ENCODE results near the gene CRX.
"Not testable (repeated sequence)": the region's sequence is repeated elsewhere in the genome, so short reads cannot be mapped to it uniquely, and the experiment has no call there.

Gene CRX

DNA sequence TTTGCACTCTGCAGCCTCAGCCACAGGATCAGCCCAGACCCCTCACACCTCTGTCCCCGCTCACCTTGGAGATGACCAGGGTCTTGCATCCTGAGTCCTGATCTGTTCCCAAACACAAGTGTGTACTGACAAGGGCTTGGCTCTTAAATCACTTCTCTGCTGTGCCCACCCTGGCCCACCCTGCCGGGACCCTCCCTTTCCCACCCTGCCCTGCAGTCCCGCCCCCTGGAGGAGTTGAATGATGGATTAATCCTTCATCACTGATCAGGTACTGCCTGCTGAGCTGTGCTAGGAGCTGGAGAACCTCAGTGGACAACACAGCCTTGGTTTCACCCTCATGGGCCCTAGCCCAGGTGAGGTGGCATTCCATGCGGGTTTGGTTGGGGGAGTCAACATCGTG, 17.3 kb upstream of the CRX start, which contains the start of gene TPRX1:
TPRX1 (minus strand) TSS at position 101 of the 400 bp plus-strand sequence; CDS start at position 89, 12 bp downstream.
- H3K4me1 ChIP-seq (ENCODE audit: control insufficient read depth, insufficient read depth, low read length, poor library complexity, severe bottlenecking); H3K4me3 ChIP-seq (ENCODE audit: extremely low read depth, insufficient read depth, low read length, poor library complexity, severe bottlenecking); H3K36me3 ChIP-seq (ENCODE audit: control insufficient read depth, insufficient read depth, low read length); H3K9me3 ChIP-seq (ENCODE audit: control insufficient read depth, low read length); H3K27ac ChIP-seq (ENCODE audit: low read depth, low read length, severe bottlenecking): not testable (repeated sequence)
- WGBS, 2 experiments (ENCODE audit: insufficient coverage in 2 of 2): 96% methylated on average over 4 of the region's 5 CpGs; no CpG with 5 or more reads in 1 of the 2 experiments

DNA sequence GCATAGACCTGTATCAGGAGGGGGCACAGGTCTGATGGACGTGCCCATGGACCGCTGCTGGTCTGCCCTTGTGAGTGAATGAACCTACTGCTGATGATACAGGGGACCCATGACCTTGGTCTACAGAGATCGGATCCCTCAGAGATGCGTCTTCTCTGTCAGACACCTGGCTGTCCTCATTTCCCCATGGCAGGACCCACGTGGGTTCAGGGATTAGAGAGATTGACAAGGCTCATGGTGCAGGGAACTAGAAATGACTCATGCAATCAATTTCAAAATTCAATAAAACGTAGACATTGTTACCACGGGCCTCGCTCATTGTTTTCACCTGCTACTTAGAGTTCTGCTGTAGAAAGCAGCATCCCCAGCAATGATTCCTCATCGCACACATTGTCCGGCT, 16.4 kb upstream of the CRX start:
- WGBS, 2 experiments (ENCODE audit: insufficient coverage in 2 of 2): 94 to 97% methylated on average over 8 to 10 of the region's 10 CpGs
- Histone ChIP-seq H3K36me3 (ENCODE audit: control insufficient read depth, insufficient read depth, low read length) (no peaks in the 10 kb centered on the region), H3K27ac (ENCODE audit: low read depth, low read length, severe bottlenecking) (no peak overlapping the region), H3K4me1 (ENCODE audit: control insufficient read depth, insufficient read depth, low read length, poor library complexity, severe bottlenecking) (no peaks in the 10 kb centered on the region), H3K4me3 (ENCODE audit: extremely low read depth, insufficient read depth, low read length, poor library complexity, severe bottlenecking) (no peak overlapping the region), H3K9me3 (ENCODE audit: control insufficient read depth, low read length) (no peaks in the 10 kb centered on the region)

DNA sequence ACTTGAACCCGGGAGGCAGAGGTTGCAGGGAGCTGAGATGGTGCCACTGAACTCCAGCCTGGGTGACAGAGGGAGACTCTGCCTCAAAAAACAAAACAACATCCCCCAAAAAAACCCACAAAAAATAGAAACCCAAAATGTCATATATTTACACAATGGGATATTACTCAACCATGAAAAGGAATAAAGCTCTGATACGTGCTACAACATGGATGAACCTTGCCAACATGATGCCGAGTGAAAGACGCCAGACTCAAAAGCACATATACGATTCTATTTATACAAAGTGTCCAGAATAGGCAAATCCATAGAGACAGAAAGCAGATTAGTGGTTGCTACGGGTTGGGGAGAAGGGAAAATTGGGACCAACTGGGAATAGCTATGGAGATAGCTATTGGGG, 15.3 kb upstream of the CRX start:
- 86 to 95% methylated on average over 3 to 5 of the region's 6 CpGs for WGBS, 2 experiments (ENCODE audit: insufficient coverage in 2 of 2)
- no peak overlapping the region for H3K27ac ChIP-seq (ENCODE audit: low read depth, low read length, severe bottlenecking)
- H3K9me3 ChIP-seq (ENCODE audit: control insufficient read depth, low read length): no peaks in the 10 kb centered on the region
- H3K4me1 ChIP-seq (ENCODE audit: control insufficient read depth, insufficient read depth, low read length, poor library complexity, severe bottlenecking): no peaks in the 10 kb centered on the region
- H3K36me3 ChIP-seq (ENCODE audit: control insufficient read depth, insufficient read depth, low read length): no peaks in the 10 kb centered on the region
- H3K4me3 ChIP-seq (ENCODE audit: extremely low read depth, insufficient read depth, low read length, poor library complexity, severe bottlenecking): no peak overlapping the region

DNA sequence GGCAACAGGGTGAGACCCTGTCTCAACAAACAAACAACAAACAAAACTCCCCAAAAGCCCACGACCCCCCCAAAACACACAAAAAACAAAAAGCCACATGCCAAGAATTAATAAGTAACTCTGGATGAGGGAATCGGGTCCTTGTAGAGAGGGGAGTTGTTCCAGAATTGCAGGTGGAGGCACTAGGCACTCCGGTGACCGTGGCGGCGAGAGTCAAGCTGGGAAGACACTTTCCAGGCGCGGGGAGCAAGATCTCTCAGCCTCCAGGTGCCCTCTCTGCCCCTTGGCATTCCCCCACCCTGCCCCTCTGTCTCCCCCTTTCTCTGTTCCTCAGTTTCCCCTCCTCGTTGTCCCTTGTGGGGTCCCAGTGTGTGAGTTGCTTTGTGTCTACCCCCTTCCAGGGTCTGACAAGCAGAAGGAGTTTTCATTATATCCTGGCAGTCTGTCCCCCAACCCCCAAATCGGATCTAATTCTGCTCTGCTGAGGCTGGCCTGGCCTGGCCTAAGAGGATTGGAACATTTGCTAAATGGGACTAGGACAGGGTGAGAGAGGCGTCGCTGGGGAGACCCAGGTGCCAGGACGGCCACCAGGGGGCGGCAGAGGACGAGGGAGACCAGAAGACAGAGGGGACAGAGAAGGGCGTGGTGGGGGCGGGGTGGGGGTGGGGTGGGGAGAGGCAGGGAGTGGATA, 8.3 kb upstream of the CRX start:
- H3K4me3 ChIP-seq (ENCODE audit: extremely low read depth, insufficient read depth, low read length, poor library complexity, severe bottlenecking): no peak overlapping the region
- H3K4me1 ChIP-seq (ENCODE audit: control insufficient read depth, insufficient read depth, low read length, poor library complexity, severe bottlenecking): no peaks in the 10 kb centered on the region
- no peaks in the 10 kb centered on the region for H3K9me3 ChIP-seq (ENCODE audit: control insufficient read depth, low read length)
- no peaks in the 10 kb centered on the region for H3K36me3 ChIP-seq (ENCODE audit: control insufficient read depth, insufficient read depth, low read length)
- WGBS, 2 experiments (ENCODE audit: insufficient coverage in 2 of 2): 63% methylated on average over 9 of the region's 17 CpGs; no CpG with 5 or more reads in 1 of the 2 experiments
- no peak overlapping the region for H3K27ac ChIP-seq (ENCODE audit: low read depth, low read length, severe bottlenecking)

DNA sequence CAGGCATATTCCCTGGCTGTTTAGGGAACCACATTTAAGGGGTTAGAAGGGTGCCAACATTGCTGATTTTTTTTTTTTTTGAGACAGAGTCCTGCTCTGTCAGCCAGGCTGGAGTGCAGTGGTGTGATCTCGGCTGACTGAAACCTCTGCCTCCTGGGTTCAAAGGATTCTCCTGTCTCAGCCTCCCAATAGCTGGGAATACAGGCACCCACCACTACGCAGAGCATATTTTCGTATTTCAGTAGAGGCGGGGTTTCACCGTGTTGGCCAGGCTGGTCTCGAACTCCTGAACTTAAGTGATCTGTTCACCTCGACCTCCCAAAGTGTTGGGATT, 7.8 kb upstream of the CRX start:
- Histone ChIP-seq H3K36me3 (ENCODE audit: control insufficient read depth, insufficient read depth, low read length) (no peaks in the 10 kb centered on the region), H3K9me3 (ENCODE audit: control insufficient read depth, low read length) (no peaks in the 10 kb centered on the region), H3K4me3 (ENCODE audit: extremely low read depth, insufficient read depth, low read length, poor library complexity, severe bottlenecking) (no peak overlapping the region), H3K27ac (ENCODE audit: low read depth, low read length, severe bottlenecking) (no peak overlapping the region), H3K4me1 (ENCODE audit: control insufficient read depth, insufficient read depth, low read length, poor library complexity, severe bottlenecking) (no peaks in the 10 kb centered on the region)
- WGBS, 2 experiments (ENCODE audit: insufficient coverage in 2 of 2): 51 to 62% methylated on average over 7 of the region's 7 CpGs

DNA sequence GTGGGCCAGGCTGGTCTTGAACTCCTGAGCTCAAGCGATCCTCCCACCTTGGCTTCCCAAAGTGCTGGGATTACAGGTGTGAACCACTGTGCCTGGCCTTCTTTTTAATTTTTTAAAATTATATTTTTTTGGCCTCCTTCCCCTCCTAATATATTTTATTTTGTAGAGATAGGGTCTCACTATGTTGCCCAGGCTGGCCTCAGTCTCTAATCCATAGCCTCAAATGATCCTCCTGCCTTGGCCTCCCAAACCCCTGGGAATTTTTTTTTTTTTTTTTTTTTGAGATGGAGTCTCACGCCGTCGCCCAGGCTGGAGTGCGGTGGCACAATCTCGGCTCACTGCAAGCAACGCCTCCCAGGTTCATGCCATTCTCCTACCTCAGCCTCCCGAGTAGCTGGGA, 5.5 kb upstream of the CRX start:
- 97 to 100% methylated on average over 1 to 7 of the region's 8 CpGs for WGBS, 2 experiments (ENCODE audit: insufficient coverage in 2 of 2)
- not testable (repeated sequence) for H3K4me3 ChIP-seq (ENCODE audit: extremely low read depth, insufficient read depth, low read length, poor library complexity, severe bottlenecking)

DNA sequence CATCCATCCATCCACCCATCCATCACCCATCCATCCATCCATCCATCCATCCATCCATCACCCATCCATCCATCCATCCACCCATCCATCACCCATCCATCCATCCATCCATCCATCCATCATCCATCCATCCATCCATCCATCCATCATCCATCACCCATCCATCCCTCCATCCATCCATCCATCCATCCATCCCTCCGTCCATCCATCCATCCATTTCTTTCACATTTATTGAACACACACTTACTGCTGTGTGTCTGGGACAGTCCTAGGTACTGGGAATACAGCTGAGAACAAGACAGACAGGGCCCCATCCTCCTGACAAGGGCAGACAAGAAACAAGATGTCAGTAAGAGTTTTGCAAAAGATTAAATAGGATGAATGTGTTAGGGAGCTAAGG, 3.5 kb upstream of the CRX start:
- H3K36me3 ChIP-seq (ENCODE audit: control insufficient read depth, insufficient read depth, low read length); H3K4me3 ChIP-seq (ENCODE audit: extremely low read depth, insufficient read depth, low read length, poor library complexity, severe bottlenecking); H3K4me1 ChIP-seq (ENCODE audit: control insufficient read depth, insufficient read depth, low read length, poor library complexity, severe bottlenecking); H3K9me3 ChIP-seq (ENCODE audit: control insufficient read depth, low read length); H3K27ac ChIP-seq (ENCODE audit: low read depth, low read length, severe bottlenecking): not testable (repeated sequence)
- 86% methylated on average over 1 of the region's 1 CpG; no CpG with 5 or more reads in 1 of the 2 experiments for WGBS, 2 experiments (ENCODE audit: insufficient coverage in 2 of 2)

More for the DNA sequence above, 5.5 kb upstream of the CRX start:
- not testable (repeated sequence) for H3K4me1 ChIP-seq (ENCODE audit: control insufficient read depth, insufficient read depth, low read length, poor library complexity, severe bottlenecking); H3K27ac ChIP-seq (ENCODE audit: low read depth, low read length, severe bottlenecking); H3K36me3 ChIP-seq (ENCODE audit: control insufficient read depth, insufficient read depth, low read length); H3K9me3 ChIP-seq (ENCODE audit: control insufficient read depth, low read length)

DNA sequence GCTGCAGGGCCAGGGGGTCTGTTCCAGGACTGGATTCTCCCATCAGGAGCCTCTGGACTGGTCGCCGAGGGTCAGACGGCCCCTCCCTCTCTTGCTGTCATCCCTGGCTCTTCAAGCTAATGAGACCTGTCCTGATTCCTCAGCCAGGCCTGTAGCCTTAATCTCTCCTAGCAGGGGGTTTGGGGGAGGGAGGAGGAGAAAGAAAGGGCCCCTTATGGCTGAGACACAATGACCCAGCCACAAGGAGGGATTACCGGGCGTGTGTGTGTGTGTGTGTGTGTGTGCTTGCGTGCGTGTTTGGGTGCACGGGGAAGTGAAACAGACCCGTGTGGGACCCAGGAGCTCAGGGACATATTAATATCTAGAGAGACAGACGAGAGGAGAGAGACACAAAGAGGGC, 1.9 kb upstream of the CRX start:
- 18 to 22% methylated on average over 4 to 6 of the region's 10 CpGs for WGBS, 2 experiments (ENCODE audit: insufficient coverage in 2 of 2)
- H3K9me3 ChIP-seq (ENCODE audit: control insufficient read depth, low read length): no peaks in the 10 kb centered on the region
- no peak overlapping the region for H3K27ac ChIP-seq (ENCODE audit: low read depth, low read length, severe bottlenecking)
- no peaks in the 10 kb centered on the region for H3K36me3 ChIP-seq (ENCODE audit: control insufficient read depth, insufficient read depth, low read length)
- H3K4me3 ChIP-seq (ENCODE audit: extremely low read depth, insufficient read depth, low read length, poor library complexity, severe bottlenecking): no peak overlapping the region
- peaks cover 5% of the 10 kb centered on the region for H3K4me1 ChIP-seq (ENCODE audit: control insufficient read depth, insufficient read depth, low read length, poor library complexity, severe bottlenecking)

DNA sequence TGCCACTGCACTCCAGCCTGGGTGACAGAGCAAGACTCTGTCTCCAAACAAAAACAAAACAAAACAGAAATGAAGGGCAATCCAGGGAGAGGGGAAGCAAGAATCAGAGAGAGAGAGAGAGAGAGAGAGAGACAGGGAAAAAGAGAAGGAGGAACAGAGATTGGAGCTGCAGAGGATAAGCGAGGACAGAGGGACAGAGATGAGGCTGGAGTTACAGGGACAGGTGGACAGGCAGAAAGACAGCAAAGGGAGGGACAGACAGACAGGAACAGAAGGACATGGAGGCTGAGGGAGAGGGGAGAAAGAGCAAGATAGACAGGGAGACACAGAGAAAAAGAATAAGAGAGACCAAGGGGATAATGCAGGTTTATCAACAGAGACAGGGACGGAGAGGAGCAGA, 1.3 kb upstream of the CRX start:
- no peaks in the 10 kb centered on the region for H3K9me3 ChIP-seq (ENCODE audit: control insufficient read depth, low read length)
- no peak overlapping the region for H3K4me3 ChIP-seq (ENCODE audit: extremely low read depth, insufficient read depth, low read length, poor library complexity, severe bottlenecking)
- WGBS, 2 experiments (ENCODE audit: insufficient coverage in 2 of 2): 88 to 100% methylated on average over 2 of the region's 2 CpGs
- no peak overlapping the region for H3K27ac ChIP-seq (ENCODE audit: low read depth, low read length, severe bottlenecking)
- no peaks in the 10 kb centered on the region for H3K36me3 ChIP-seq (ENCODE audit: control insufficient read depth, insufficient read depth, low read length)
- H3K4me1 ChIP-seq (ENCODE audit: control insufficient read depth, insufficient read depth, low read length, poor library complexity, severe bottlenecking): peaks cover 5% of the 10 kb centered on the region

DNA sequence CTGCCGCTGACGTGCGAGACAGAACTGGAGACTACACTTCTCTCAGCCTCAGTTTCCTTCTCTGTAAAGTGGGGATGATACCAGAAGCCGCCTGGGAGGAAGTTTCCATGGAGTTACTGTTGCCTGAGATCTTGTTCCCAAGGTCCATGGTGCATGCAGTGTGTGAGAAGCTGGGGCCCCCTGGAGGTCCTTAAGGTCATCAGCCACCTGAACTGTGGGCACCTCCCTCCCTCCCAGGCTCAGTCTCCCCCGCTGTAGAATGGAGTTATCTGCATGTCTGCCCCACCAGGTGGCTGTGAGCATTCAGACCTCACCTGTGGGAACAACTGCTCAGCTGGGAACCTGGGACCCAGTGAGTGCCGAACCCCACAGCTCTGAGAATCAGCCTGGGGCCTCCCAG, 2.7 kb downstream of the CRX start:
- Histone ChIP-seq H3K27ac (ENCODE audit: low read depth, low read length, severe bottlenecking) (no peak overlapping the region), H3K4me1 (ENCODE audit: control insufficient read depth, insufficient read depth, low read length, poor library complexity, severe bottlenecking) (peaks cover 5% of the 10 kb centered on the region), H3K4me3 (ENCODE audit: extremely low read depth, insufficient read depth, low read length, poor library complexity, severe bottlenecking) (no peak overlapping the region), H3K36me3 (ENCODE audit: control insufficient read depth, insufficient read depth, low read length) (no peaks in the 10 kb centered on the region), H3K9me3 (ENCODE audit: control insufficient read depth, low read length) (peaks cover 7% of the 10 kb centered on the region)
- WGBS, 2 experiments (ENCODE audit: insufficient coverage in 2 of 2): 91 to 93% methylated on average over 3 to 6 of the region's 6 CpGs

DNA sequence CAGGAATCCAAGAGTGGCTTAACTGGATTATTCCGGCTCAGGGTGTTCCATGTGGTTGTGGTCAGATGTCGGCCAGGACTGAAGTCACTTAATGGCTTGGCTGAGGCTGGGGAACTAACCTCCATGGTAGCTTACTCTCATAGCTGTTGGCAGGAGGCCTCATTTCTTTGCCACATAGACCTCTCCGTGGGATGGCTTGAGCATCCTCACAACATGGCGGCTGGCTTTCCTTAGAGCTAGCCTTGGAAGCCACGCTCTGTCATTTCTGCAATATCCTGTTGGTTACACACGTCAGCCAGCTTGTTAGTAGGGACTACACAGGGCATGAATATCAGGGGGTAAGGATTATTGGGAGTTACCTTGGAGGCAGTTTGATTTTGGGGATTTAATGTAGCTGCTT, 5.1 kb downstream of the CRX start:
- 95 to 97% methylated on average over 6 of the region's 6 CpGs for WGBS, 2 experiments (ENCODE audit: insufficient coverage in 2 of 2)
- H3K4me3 ChIP-seq (ENCODE audit: extremely low read depth, insufficient read depth, low read length, poor library complexity, severe bottlenecking): no peak overlapping the region
- H3K9me3 ChIP-seq (ENCODE audit: control insufficient read depth, low read length): peaks cover 7% of the 10 kb centered on the region

More for the DNA sequence above, 5.1 kb downstream of the CRX start:
- no peak overlapping the region for H3K27ac ChIP-seq (ENCODE audit: low read depth, low read length, severe bottlenecking)
- no peaks in the 10 kb centered on the region for H3K36me3 ChIP-seq (ENCODE audit: control insufficient read depth, insufficient read depth, low read length)
- H3K4me1 ChIP-seq (ENCODE audit: control insufficient read depth, insufficient read depth, low read length, poor library complexity, severe bottlenecking): peaks cover 2% of the 10 kb centered on the region

Data from mesodermal cell (in vitro differentiated cells).